Activated CD4-positive, alpha-beta T cell treated with anti-CD3 and anti-CD28 coated beads, Interleukin-2, Interleukin-6, amounts not matched to agents 100 ng/mL and 50 ng/mL, durations not matched to agents 16 hours and 8 hours (primary cell): ENCODE data around the gene HEY2.
"Not testable (repeated sequence)": the region's sequence is repeated elsewhere in the genome, so short reads cannot be mapped to it uniquely, and the experiment has no call there.

Experiments
- DNase-seq: peaks from one replicate; pipeline ENCODE4 v3.0.0-alpha.2; 2020

Gene HEY2

GRCh38 chr6:125749173-125749864 is at the start of gene HEY2:
Gene HEY2, plus strand, starts transcription at chr6:125749632. Its CDS starts 145 bp downstream, at chr6:125749777.
- DNase-seq: peak; percentile 92

DNA sequence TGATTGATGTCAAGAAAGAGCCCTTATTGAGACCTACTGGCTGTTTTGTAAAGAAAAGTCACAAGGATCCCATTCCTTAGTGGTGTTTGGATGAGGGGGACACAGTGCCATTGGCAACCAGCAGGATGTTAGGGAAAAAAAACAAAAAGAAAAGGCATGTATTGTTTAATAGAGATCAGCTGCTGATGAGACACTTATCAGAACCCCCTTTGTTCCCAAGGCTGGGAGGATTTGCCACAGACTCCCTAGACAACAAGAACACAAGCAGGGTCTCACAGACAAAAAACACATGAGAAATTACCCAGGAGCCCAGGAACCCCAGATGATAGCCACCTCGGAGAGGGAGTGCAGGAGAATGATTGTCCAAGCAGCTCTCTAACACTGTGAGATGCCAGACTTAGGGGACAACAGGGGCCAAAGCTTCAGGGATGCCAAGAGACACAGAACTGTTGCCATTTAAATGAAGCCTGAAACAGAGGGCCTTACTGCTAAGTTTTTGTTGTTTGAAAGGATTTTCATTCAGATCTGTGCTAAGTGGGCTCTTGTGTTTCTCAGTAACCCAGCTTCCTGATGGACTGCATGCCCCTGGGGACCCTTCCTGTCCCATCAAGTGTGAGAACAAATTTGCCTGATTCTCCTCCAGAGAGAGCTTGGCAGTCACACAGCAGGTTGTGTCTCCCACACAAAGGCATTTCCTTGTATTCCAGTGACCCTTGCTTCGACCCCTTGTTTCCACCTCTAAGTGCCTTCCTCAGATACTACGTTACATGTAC is 48.7 kb upstream of the HEY2 start:
- no peak for DNase-seq

DNA sequence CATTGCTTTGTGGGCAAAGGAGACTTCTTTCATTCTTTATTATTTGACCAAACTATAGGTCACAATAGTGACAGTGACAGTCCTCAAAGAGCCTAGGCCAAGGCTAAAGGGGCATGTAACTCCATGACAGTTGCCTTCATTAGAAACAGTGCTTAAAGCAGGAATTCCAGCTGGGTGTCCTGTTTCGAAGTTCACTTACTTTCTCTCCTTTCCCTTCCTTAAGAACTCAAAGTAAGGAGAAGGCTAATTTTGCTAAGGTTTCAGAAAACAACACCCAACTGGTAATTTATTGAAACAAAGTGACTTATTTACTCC is 48.1 kb upstream of the HEY2 start:
- no peak for DNase-seq

DNA sequence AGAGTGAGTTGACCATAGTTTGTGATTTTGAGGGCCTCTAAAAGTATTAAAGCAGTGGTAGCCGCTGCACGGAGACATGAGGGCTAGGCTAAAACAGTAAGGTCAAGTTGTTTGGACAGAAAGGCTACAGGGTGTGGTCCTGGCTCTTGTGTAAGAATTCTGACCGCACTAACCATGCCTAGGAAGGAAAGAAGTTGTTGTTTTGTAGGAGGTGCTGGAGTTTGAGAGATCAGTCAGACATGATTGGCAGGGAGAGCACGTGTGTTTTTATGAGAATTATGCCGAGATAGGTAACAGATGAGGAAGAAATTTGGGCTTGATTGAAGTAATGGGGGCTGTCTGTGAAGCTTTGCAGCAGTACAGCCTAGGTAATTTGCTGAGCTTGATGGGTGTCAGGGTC is 45.5 kb upstream of the HEY2 start:
- DNase-seq: not testable (repeated sequence)

DNA sequence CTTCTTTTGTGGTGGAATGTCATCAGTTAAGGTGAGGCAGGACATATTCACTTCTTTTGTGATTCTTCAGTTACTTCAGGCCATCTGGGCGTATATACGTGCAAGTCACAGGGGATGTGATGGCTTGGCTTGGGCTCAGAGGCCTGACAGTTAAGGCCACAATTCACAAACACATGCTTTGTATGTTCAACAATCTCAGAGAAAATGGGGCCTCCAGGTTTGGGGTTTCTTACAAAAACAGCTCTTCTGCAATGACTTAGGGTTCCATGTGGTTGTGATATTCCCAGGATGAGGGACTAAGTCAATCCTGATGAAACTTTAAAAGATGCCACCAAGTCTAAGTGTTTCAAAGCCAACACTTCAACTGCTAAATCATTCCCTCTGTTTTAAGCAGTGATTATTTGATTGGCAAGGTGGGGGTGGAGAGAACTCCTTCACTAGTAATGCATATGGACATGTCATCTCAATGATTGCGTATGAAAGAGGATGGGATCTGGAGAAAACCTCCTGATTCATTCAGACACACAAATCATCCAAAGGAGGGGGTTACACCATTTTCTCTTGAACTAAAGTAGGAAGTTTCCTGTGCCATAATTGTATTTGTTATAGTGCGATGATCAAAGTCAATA is 41.7 kb upstream of the HEY2 start:
- DNase-seq: no peak

- DNase-seq: no peak
Measured at GRCh38 chr6:125711013-125711675, 38.3 kb upstream of the HEY2 start.

DNA sequence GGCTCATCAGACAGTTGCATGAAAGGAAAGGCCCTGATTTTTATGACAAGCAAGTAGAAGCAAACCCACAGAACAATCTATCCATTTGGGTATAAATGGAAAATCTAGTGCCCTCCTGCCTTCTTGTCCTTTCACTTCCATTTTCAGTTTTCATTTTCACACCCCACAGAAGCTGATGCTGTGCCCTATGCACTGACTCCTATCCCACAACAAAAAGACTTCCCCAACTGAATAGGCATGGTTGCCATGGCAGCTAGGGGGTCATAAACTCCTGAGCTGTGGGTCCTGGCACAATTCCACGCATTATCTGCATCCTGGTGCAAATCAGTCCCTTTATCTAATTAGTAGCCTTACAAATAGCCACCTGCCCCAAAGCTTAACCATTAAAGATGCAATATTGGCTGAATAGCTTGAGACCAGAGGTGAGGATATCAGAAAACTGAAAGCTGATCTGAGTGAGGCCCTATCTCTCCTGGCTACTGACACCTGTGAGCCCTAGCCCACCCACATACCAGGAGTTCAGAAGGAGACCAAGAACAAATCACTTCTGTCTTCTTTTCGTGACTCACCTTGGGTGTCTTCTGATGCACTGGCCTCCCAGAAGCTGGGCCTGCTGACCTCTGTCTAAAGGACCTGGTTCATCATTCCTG is 34.9 kb upstream of the HEY2 start:
- DNase-seq: peak; percentile 19

- DNase-seq: no peak
Measured at GRCh38 chr6:125717120-125717731, 32.2 kb upstream of the HEY2 start.

DNA sequence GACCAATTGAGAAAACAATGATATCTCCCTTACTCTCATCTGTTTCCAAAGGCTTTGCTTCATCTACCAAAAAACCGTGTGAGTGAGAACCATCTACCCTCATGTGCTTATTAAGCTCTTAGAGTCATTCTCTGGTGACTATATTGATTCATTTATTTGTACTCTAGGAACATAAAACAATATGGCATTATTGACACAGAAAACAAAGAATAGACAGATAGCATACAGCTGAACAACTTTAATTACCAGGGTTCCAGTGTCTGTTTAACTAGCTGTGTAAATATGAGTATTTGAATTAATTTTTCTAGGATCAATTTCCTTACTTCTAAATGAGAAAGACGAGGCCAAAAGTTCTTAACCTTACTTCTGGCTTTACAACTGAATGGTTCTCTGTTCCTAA is 31.3 kb upstream of the HEY2 start:
- DNase-seq: no peak

DNA sequence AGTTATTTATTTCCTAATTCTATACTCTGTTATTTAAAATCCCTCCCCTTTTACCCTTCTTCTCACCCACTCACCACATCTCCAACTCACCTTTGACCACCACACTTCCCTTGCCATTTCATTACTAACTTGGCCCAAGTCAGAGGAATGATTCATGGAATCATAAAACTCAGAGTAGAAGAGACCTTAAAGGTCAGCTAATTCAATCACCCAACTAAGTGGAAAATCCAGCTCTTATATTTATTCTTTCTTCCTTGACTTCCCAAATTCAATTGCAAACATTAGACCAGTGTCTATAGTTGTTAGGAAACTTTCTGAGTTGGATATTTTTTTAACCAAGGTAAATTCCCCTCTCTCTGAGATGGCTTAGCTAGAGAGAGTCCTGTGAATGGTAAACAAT is 26.5 kb upstream of the HEY2 start:
- no peak for DNase-seq

DNA sequence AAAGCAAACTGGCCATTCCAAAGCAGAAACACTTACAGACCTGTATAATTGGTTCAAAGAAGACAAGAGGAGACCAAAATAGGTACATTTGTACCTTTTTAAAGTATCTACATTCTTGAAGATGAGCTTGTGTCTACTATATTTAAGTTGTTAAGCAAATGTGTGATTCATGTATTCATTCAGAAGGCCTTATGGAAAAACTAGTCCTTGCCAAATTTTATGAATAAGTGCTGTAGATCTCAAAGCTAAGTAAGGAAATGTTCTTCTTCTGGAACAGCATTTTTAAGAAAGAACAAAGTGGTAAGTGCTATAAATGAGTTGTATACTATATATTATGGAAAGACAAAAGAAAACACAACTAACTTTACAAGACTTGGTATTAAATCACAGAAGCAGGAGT is 22.2 kb upstream of the HEY2 start:
- DNase-seq: no peak

GRCh38 chr6:125728739-125729138 is 20.7 kb upstream of the HEY2 start:
- no peak for DNase-seq

GRCh38 chr6:125729983-125730382 is 19.4 kb upstream of the HEY2 start:
- no peak for DNase-seq

DNA sequence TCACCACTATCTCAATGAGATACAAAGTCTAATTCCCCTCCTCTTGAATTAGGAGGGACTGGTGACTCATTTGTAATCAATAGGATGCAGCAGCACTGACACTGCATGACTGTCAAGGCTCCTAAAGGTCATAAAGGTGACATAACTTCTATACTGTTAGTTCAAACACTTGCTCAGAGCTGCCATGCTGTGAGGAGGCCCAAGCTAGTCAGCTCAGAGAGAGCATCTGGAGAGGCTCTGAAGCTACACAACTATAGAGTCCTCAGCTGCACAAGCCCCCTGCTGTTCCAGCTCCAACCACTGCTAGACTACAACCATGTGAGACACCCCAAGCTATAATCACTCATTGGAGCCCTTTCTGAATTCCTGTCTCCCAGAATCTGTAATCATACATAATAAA is 17.0 kb upstream of the HEY2 start:
- no peak for DNase-seq

DNA sequence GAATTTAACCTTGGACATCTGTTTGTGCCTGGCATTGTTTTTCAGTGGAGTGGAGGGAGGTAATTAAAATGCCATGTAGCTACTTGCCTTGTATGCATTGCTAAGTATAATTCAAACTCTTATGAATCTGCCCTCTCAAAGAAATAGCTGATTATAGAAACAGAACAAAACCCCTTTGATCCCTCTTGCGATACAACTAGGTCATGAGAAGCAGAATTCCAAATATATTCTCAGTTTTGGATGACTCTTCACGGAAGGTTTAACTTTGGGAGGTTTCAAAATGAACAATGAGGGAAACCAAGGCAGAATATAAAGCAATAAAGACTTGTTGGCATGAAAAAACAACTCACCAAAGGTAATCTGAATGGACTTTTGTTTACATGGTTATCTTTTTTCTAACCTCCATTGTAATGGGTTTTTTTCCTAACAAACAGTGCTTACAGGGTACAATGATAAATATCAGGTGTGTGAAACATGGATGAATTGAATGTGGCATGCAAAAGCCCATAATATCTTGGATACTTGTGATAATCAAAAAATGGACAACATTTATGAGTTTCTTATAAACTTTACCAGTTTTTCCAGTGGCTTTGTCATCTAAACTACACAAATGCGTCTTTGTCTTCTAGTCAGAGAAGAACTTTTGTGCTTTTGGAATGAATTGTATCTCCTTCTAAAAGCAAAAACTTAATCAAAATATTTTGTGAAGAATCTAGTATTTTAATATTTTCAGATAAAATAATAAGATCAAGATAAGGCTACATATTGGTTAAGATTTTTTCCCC is 15.7 kb upstream of the HEY2 start:
- DNase-seq: no peak

GRCh38 chr6:125738276-125738675 is 11.2 kb upstream of the HEY2 start:
- DNase-seq: no peak

DNA sequence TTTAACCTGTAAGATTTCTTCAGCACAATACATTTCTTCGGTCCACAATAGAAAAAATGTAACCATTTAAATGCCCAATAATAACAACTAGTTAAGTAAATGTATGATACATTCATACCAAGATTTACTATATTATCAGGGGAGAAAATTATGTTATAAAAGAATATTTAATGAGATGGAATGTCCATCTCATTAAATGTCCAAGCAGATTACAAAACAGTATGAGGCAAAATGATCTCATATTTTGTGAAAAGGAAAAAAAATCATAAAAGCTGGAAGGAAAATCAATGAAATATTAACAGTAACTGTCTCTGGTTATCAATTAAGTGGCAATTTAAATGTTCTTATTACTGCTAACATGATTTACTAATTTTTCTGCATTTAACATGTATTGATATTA is 10.1 kb upstream of the HEY2 start:
- no peak for DNase-seq

DNA sequence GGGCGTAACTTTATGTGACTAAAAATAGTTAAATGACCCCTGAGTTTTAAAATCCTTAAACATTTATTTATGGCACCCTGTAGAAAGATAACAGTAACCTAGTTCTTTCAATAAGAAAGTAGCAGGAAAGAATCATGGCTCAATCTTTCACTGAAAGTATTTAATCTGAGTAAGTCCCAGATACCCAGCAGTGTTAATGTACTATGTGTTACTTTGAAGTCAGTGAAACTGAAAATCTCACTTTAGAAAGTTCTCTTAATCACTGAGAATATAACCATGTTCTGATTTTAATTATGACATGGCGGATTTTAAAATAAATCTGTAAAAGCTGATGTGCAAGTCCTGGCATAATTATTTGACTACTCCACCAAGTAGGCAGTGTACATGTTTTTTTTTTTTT is 8.1 kb upstream of the HEY2 start:
- no peak for DNase-seq

DNA sequence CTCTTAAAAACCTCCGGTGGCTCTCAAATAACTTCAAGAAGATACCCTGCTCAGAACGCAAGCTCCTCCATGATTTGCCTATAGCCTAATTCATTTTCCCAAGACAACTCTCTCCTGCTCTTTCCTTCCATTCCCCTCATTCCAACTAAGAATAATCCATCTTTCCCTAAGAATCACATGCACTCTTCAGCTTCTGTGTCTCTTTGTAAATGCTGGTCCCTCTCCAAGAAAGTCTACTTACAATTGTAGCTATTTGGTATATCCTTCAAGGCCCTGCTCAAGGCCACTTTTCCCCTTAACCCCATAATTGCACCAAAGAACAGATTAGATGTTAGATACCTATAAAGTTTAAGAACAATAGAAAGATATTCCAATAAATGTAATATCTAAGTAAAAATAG is 7.4 kb upstream of the HEY2 start:
- no peak for DNase-seq

- no peak for DNase-seq
Measured at GRCh38 chr6:125742464-125743120, 6.8 kb upstream of the HEY2 start.

GRCh38 chr6:125743604-125744003 is 5.8 kb upstream of the HEY2 start:
- no peak for DNase-seq
